SK-N-SH (cell line): ENCODE data around the gene CFAP20.

Experiments used
- CHD2 ChIP-seq: fragments of 150-350 bp; IDR thresholded peaks from 2 replicates; pipeline ENCODE4 v1.6.1; 2018; ENCODE audit warnings: low read length; ENCODE audit not compliant: partially characterized antibody
- CTCF ChIP-seq: fragments of 200-600 bp; sonication (generic); IDR thresholded peaks from 2 replicates; pipeline ENCODE4 v1.6.1; 2017; ENCODE audit warnings: antibody characterized with exemption, mild to moderate bottlenecking, moderate library complexity
- EP300 ChIP-seq, 2 experiments: IDR thresholded peaks; 2 replicates each; pipeline versions ENCODE4 v1.4.0 to v1.6.1; 2012; ENCODE audit warnings: borderline replicate concordance in 1 of 2, low read depth in 1 of 2, low read length in 1 of 2
- FOXJ3 ChIP-seq: sonication (generic); formaldehyde crosslinking; IDR thresholded peaks from 2 replicates; pipeline ENCODE4 v1.5.1; 2020; ENCODE audit warnings: mild to moderate bottlenecking, missing genetic modification reagents
- GABPA ChIP-seq: IDR thresholded peaks from 2 replicates; pipeline ENCODE4 v1.4.0; 2012; ENCODE audit warnings: low read depth, mild to moderate bottlenecking
- RAD21 ChIP-seq: IDR thresholded peaks from 2 replicates; pipeline ENCODE4 v1.6.1; 2012; ENCODE audit warnings: mild to moderate bottlenecking, low read length
- TAF1 ChIP-seq: IDR thresholded peaks from 2 replicates; pipeline ENCODE4 v1.6.1; 2012; ENCODE audit warnings: low read depth, mild to moderate bottlenecking, low read length, moderate library complexity, borderline replicate concordance

- TF ChIP-seq FOXJ3 (CRISPR knock-in tag) (no peak), EP300 (IDR thresholded peaks at IDR 0.05; ENCODE audit: borderline replicate concordance in 1 of 2, low read depth in 1 of 2, low read length in 1 of 2) (no peak), CTCF (no peak), RAD21 (no peak), GABPA (no peak), TAF1 (no peak), CHD2 (no peak)
Observed at GRCh38 chr16:58157951-58158540, 28.9 kb upstream of the CFAP20 start.
